Inflammatory macrophage treated with lipopolysaccharide for 1 hour (primary cell): ENCODE measurements around the gene APOBEC3B.
A peak's percentile ranks its signal among the peaks of the same experiment; 100 is the strongest.
"Not testable (repeated sequence)": the region's sequence is repeated elsewhere in the genome, so short reads cannot be mapped to it uniquely, and the experiment has no call there.

Experiments used
- DNase-seq, 2 donors: peaks; one replicate each; pipeline ENCODE4 v3.0.0-alpha.2; 2020 to 2022

The APOBEC3B gene

DNA sequence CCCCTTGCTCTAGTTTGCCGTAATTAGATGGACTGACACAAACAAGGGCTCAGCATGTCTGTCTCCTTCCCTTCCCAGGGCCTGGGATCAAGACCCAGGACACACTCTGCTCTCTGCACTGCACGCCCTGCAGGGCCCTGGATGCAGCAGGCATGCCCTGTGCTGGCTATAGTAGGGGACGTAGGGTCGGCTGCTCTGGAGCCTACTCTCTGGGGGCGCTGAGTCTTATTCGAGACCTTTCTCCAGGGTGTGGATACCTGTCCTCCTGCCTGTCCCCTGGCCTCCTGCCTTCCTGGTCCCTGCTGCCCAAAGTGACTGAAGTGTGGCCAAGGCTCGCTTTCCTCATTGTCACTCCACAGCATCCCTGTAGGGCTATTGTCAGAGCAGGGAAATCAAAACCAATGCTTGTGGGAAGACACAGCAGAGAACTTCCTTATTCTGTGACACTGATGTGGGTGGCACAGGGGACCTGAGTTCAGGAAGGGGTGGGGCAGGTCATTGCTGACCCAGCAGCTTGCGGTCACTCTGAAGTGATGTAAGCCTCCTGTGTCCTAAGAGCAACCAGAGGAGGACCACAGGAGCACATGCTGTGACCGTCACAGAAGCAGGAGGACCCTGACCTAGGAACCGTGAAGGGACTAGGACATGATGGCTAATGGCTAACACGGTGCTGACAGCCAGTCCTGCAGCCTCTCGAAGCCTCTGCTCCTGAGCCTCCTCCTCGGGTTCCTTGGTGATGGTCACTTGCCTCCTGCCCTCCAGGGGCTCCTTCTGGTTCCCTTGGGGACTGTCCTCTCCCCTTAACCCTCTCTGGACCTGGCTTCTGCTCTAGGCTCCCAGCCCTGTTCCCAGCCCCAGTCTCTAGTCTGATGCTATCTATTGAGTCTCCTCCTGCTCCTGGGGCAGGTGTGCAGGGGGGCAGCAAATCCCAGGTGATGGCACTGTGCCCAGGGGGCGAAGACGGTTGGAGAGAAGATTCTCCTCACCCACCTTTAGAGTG lies 14.4 kb upstream of the APOBEC3B start:
- DNase-seq = peak; percentile 95 to 99

DNA sequence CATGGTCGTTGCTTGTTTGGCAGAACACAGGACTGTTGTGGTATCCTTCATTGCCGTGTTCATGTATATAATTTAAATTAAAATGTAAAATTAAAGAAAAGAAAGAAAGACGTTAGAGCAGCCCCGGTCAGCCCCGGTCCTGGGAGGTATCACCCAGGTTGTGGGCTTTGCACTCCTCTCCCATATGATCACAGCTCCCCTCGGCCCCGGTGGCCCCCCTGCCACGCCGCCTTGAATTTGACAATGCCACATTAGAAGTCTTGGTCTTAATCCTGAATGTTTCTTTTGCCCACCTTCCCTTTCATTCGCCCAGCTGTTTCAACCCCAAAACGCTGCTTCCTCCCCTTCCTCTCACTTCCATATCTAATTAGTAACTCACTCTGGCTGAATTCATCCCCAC lies 13.3 kb upstream of the APOBEC3B start:
- no peak for DNase-seq

DNA sequence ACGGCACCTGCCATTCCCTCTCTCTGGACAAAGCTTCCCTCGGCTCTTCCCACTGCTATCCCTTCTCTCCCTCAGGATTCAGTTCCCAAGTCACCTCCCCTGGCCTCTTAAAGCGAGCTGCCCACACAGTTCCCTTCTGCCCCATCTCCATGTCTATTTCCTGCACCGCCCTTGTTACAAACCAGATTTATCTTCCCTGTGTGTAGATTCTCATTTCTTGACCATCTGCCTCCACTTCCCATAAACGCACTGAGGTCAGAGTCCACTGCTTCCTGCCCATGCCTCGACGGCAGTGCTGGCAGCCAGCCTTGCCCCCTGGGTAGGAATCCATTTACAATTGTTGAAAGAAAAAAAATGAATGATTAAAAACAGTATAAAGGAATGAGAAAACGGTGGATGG lies 11.6 kb upstream of the APOBEC3B start:
- DNase-seq = peak in 1 of 2 donors; percentile 50

DNA sequence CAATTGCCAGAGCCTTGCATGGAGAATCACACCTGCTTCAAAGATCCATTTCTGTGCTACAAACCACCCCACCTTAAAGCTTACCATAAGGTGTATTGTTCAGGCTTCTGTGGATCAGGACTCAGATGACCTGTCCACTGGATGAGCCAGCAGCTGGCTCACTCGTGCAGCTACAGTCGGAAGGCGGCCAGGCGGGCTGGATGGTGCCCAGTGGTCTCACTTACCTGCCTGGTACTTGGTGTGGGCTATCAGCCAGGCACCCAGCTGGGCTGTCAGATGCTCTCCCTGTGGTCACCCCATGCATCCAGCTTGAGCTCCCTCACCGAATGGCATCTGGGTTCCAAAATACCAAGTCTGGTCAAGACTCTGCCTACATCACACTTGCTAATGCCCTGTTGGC lies 10.9 kb upstream of the APOBEC3B start:
- no peak for DNase-seq

DNA sequence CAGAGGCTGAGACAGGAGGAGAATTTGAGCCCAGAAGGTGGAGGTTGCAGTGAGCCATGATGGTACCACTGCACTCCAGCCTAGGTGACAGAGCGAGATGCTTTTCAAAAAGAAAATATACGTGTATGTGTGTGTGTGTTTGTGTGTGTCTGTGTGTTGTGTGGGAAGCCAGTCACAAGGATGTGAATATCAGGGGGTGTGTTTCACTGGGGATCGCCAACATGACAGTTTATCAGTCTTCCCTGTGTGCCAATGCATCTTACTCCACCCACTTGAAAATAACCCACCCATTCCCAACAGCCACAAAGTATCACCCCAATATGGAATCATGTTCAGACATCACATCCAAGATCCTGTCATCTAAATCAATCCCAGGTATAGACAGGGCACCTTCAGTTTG lies 10.4 kb upstream of the APOBEC3B start:
- peak in 1 of 2 donors; percentile 63 for DNase-seq

DNA sequence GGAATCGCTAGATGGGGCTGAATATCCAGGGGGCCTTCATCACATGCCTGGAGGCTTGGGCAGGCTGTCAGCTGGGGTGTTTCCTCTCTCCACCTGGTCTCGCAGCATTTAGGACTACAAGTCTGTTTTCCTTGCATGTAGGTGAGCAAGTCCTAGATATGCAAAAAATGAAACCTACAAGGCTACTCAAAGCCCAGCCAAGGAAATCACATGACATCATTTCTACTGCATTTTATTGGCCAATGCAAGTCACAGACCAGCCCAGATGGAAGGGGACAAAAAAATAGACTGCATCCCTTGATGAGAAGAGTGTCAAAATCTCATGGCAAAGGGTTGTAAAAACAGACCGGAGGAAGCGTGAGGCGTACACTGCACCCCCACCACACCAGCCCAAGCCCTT lies 9.6 kb upstream of the APOBEC3B start:
- no peak for DNase-seq

DNA sequence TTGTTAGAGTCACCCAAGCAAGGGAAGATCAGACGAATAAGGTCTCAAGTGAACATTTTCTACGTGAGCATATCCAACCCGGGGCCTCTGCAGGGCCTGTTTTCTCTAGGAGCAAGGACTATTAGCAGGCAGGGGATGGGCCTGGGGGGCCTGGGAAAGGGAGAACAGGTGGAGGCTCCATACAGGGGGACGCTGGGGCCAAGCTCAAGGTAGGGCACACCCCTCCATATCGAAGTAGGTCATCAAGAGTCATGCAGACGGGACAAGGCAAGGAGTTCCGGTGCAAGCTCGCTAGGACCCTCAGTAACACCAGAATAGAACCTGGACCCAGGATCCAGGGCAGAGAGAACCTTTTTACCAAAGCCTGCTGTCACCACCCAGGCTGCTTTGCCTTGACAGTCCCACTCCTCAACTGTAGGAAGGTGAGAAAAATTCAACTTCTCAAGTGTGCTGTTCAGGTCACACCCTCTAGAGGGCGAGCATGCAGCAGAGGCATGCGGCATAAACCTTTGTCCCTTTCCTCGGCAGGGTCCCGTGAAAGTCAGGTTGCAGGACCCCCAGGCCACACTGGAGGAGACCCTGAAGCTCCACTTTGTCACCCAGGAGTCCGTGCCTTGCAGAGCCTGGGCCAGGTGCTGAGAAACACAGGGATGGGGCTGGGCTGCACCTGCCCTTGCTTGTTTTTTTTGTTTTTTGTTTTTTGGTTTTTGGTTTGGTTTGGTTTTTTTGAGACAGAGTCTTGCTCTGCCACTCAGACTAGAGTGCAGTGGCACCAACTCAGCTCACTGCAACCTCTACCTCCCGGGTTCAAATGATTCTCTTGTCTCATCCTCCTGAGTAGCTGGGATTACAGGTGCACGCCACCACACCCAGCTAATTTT lies 8.6 kb upstream of the APOBEC3B start:
- DNase-seq = peak in 1 of 2 donors; percentile 63

DNA sequence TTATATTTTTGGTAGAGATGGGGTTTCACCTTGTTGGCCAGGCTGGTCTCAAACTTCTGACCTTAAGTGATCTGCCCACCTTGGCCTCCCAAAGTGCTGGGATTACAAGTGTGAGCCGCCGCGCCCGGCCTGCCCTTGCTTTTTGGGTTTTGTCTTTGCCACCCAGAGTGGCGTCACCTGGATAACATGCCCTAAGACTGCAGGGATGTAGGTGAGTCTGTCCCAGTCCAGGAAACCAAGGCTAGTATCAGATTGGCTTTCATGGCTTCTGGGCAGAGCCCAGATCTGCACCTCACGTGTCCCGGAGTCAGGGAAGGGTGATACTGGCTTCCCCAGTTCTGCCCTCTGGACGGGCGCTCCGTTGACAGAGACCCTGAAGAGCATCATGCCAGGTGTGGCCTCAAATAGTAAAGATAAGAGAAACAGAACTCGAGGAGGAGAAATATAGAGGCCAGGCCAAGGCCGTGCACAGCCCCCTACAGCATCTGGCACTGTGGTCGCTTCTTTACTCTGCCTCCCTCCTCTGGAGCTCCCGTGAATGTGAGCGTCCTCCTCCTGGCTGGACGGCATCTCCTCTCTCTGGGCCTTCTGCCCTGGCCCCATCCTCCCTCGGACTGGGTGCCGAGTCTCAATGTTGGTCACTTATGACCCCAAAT lies 7.8 kb upstream of the APOBEC3B start:
- DNase-seq = no peak

DNA sequence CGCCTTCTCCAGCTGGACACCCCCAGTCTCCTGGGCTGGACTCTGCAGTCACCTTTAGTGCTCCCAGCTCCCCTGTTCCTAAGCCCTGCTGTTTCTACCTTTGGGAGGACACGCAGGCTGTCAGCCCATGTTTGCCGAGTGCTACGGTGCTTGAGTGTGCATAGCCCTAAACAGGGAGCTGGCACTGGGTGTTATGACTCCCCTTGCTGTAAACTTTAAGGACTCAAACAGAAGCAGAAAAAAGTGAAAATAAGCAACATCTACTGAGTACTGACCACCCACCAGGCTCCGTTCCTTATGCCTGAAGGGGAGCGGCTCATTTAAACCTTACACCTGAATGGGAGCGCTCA lies 7.3 kb upstream of the APOBEC3B start:
- DNase-seq = no peak

DNA sequence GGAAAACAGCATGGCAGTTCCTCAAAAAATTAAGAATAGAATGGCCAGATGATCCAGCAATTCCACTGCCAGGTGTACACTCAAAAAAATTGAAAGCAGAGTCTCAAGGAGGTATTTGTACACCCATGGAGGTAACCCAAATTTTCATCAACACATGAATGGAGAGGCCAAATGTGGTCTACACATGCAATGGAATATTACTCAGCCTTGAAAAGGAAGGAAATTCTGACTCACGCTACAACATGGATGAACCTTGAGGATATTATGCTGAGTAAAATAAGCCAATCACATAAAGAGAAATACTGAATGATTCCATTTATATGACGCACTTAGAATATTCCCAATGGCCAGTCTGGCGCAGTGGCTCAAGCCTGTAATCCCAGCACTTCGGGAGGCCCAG lies 4.9 kb upstream of the APOBEC3B start:
- not testable (repeated sequence) for DNase-seq

DNA sequence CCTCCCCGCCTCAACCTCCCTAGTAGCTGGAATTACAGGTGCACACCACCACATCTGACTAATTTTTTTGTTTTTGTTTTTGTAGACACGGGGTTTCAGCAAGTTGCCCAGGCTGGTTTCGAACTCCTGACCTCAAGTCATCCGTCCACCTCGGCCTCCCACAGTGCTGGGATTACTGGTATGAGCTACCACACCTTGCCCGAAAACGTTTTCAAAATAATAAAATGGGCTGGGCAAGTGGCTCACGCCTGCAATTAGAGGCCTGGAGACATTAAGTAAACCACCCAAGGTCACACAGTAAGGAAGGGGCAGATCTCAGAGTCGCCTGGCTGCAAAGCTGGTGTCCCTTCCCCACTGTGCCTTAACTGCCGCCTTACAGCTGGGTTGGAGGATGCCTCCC lies 1.6 kb upstream of the APOBEC3B start:
- DNase-seq = not testable (repeated sequence)

DNA sequence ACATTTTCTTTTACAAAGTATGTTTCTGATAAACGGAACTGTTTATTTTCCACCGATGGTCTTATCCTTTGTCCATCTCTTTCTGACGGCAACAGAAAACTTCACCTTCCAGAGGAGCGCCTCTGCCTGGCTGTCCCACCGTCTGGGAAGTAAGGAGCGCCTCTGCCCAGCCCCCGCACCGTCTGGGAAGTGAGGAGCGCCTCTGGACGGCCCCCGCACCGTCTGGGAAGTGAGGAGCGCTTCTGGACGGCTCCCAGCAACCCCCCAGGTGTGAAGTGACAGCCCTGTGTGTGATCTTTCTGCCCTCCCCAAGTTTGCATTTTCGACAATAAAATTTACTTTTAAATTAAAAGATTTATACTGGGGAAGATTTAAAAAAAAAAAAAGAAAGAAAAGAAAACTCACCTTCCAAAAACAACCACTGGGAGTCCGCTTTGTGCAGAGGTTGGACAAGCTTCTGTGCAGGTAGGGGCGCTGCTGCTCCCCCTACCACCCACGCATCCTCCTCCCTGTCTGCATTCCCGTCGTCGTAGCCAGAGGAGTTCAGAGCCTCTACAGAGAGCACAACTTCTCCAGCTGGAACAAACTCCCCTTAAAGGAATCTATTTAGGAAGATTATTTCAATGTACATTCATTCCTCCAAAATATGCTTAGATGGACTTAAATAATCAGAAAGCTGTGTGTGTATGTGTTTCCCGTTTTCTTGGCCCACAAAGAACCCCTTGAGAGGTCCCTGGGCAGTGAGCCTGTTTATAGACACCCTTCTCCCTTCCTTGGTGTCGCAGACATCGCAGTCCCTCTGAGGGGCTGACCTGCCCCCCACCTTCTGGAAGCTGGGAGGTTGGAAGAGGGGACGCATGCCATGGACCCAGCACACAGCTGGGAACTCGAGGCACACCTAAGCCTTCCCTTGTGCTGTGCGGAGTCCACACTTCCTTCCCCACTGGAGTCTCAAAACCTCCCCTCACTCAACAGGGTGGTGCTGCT lies 849 bp upstream of the APOBEC3B start:
- no peak for DNase-seq

DNA sequence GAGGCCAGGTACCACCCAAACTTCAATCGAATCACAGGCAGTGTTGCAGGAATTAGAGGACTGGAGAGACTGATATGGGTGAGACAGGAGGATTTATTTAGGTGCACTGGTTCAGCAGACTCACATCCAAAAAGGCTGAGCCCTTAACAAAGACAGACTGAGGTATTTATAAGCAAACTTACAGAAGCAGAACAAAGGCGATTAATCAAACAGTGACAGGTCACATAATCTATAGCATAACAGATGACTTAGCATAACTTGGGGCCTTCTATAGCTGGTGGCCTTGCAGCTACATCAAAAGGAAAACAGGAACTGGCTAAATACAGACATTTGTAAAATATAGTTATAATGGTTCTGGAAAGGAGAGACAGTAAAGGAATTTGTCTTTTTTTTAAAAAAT lies 2.1 kb downstream of the APOBEC3B start:
- DNase-seq = no peak

DNA sequence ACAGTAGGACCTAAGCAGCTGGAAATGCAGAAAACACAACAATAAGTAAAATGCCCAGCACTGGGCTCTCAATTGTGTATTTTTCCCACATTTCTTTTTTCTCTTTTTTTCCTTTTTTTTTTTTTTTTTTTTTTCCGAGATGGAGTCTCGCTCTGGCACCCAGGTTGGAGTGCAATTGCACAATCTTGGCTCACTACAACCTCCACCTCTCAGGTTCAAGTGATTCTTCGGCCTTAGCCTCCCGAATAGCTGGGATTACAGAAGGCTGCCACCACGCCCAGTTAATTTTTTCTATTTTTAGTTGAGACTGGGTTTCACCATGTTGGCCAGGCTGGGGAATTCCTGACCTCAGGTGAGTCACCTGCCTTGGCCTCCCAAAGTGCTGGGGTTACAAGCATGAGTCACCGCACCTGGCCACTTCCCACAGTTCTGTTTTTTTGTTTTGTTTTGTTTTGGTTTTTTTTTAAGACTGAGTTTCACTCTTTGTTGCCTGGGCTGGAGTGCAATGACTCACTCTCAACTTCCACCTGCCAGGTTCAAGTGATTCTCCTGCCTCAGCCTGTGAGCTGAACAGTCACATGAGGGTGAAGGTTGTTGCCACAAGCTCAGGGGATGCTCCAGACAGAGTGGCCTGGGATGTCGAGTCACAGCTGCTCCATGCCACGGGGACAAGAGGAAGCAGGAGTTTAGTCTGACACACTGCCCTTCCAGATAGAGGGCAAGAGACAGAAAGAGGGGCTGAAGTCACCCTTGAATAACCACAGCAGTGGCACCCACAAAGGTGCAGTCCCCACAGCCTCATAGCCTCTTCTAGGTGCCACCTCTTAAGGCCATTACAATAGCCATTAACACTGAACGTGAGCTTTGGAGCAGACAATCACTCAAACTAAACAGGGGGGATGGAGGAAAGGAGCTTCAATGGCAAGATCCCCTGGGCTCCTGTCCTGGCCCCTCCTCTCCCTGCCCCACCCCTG lies 2.9 kb downstream of the APOBEC3B start:
- not testable (repeated sequence) for DNase-seq

DNA sequence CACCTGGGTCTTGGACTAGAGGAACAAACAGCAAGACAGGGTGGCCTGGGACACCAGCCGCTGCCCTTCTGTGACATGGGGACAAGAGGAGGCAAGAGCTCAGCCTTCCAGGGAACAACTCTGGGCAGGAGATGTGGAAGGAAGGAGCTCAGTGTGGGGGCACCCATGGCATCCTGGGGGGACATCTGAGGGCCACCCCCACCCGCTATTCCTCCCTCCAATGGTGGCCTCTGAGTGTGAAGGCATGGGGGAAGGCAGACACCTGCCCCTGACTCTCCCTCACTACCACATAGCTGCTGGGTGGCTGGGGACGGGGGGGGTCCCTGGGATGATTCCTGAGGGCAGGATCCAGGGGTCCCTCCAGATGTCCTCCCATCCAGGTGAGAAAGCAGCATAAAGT lies 4.5 kb downstream of the APOBEC3B start:
- no peak for DNase-seq

DNA sequence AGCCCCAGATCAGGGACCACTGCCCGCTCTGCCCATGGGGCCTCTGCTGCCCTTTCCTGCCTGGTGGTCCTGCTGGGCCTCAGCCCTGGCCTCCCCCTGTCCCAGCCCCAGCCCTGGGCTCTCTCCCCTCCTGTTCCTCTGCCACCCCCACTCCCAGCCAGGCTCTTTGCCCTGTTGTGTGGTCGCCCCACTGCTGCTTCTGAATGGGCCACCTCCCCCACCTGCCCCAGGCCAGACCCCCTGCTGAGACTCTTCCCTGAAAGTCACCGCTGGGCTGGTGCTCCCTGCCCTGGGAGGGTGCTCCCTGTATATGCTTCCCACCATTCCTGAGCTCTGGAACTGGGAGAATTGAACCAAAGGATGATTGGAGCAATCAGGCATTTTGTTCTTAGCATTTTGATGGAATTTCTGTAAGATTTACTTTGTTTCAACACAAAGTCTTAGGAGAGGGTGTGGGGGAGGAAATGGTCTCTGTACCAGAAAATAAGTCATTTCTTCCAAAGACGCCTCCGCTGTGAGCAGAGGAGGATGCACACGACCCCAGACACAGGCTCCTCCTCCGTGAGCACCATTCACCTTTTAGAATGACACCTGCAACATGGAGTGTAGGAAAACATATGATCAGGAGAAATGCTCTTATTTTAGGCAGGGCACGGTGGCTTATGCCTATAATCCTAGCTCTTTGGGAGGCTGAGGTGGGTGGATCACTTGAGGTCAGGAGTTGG lies 5.2 kb downstream of the APOBEC3B start:
- no peak for DNase-seq

DNA sequence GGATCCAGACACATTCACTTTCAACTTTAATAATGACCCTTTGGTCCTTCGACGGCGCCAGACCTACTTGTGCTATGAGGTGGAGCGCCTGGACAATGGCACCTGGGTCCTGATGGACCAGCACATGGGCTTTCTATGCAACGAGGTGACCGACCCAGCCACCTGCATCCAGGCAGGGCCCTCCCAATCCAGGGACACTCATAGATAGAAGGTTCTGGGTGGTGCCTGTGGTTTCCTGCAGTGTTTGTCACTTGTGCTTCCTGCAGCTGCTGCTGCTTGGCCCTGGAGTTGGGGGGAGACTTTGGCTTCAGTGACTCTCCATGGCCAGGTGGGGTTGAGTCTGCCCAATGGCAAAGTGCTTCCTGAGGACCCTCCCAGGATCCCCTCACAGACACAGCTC lies 7.3 kb downstream of the APOBEC3B start:
- no peak for DNase-seq

DNA sequence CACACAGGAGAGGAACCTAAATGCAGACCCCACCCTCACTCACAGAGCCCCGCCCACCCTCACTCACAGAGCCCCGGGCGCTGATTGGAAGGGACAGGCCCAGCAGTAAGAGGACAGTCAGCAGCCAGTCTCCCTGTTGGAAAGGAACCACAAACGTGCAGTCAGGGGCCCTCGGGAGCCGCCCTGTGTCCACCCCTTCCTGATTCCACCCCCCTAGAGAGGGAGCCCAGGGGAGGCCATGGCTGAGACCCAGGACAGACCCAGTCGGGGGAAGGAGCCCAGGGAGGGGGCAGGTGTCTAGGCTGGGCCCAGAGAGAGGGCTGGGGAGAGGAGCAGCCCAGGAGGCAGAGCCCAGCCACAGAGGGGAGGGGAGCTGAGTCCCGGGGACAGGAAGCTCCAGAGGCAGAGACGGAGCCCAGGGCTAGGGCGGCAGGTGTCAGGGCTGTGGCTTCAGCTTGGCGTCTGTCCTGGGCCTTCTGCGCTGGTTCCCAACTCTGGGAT lies 10.8 kb downstream of the APOBEC3B start:
- DNase-seq = not testable (repeated sequence)

DNA sequence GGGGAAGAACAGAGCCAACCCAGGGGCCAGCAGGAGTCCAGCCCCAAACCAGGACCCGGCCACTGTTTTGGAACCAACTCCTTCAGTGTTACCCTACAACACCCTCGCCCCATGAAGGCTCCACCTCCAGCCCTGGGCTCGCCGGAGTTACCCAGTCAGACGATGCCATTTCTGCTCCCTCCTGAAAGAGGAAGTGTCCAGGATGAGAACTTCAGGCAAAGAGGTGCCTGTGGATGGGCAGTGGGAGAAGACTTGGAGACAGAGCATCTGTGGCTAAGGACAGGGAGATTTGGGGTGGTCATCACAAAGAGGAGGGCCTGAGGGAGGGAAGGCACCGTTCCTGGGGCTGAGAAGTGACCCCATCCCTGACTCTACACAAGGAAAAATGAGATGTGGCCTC lies 14.0 kb downstream of the APOBEC3B start:
- no peak for DNase-seq

DNA sequence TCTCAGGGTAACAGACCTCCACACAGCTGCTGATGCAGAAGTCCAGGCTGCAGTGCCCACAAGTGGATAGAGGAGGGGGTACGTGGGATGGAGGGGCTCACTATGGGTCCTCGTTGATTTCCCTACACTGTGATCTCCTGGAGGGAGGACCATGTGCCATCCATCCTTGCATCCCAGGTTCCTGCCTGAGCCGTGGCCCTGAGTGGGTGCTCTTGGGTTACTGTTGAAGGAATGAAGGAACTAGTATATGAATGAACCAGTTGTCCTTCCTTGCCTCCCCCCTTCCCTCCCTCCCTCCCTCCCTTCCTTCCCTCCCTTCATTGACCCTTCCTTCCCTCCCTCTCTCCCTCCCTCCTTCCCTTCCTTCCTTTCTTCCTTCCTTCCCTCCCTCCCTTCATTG lies 15.4 kb downstream of the APOBEC3B start:
- no peak for DNase-seq
